Neuronal stem cell (in vitro differentiated cells): ENCODE data around the gene AZU1.

Experiments used
- DNase-seq: peaks from one replicate; pipeline ENCODE4 v3.0.0-alpha.2; 2013; ENCODE audit warnings: low spot score
- H2AFZ ChIP-seq: one replicate; pipeline ENCODE4 v1.6.1; 2013; ENCODE audit warnings: mild to moderate bottlenecking, low read length, inconsistent platforms
- H2AK5ac ChIP-seq: 2 replicates; pipeline ENCODE4 v1.6.1; 2013; ENCODE audit warnings: low read depth, mild to moderate bottlenecking, inconsistent platforms, low read length, moderate library complexity, mixed read lengths
- H2BK120ac ChIP-seq: 2 replicates; pipeline ENCODE4 v1.6.1; 2013; ENCODE audit warnings: low read depth, mild to moderate bottlenecking, inconsistent platforms, low read length, moderate library complexity, mixed read lengths
- H2BK12ac ChIP-seq: one replicate; pipeline ENCODE4 v1.6.1; 2013; ENCODE audit warnings: low read length, inconsistent platforms
- H2BK15ac ChIP-seq: 2 replicates; pipeline ENCODE4 v1.6.1; 2013; ENCODE audit warnings: mild to moderate bottlenecking, low read length, inconsistent platforms, mixed read lengths
- H2BK5ac ChIP-seq: one replicate; pipeline ENCODE4 v1.6.1; 2013; ENCODE audit warnings: inconsistent platforms, mild to moderate bottlenecking, low read length, moderate library complexity
- H3K14ac ChIP-seq: one replicate; pipeline ENCODE4 v1.6.1; 2013; ENCODE audit warnings: low read length, inconsistent platforms
- H3K18ac ChIP-seq: 2 replicates; pipeline ENCODE4 v1.6.1; 2013; ENCODE audit warnings: low read length, inconsistent platforms
- H3K23ac ChIP-seq: 2 replicates; pipeline ENCODE4 v1.6.1; 2013; ENCODE audit warnings: low read depth, mild to moderate bottlenecking, mixed read lengths, low read length, inconsistent platforms; ENCODE audit not compliant: poor library complexity
- H3K27ac ChIP-seq: replicated peaks from 3 replicates; pipeline ENCODE4 v1.5.1; 2013; ENCODE audit warnings: low read length, inconsistent platforms
- H3K27me3 ChIP-seq, 3 experiments: 2 replicates each; pipeline ENCODE4 v1.6.1; 2013; ENCODE audit warnings: low read length in 3 of 3, mild to moderate bottlenecking in 2 of 3, inconsistent platforms in 1 of 3, low read depth in 1 of 3, mixed read lengths in 1 of 3, moderate library complexity in 1 of 3; ENCODE audit not compliant: control insufficient read depth in 3 of 3, insufficient read depth in 3 of 3
- H3K36me3 ChIP-seq, 2 donors: replicated peaks in 1 of 2; 2 replicates each; pipeline ENCODE4 v1.6.1; 2013; ENCODE audit warnings: low read length in 2 of 2; ENCODE audit not compliant: control insufficient read depth in 2 of 2, insufficient read depth in 2 of 2
- H3K4ac ChIP-seq: 2 replicates; pipeline ENCODE4 v1.6.1; 2013; ENCODE audit warnings: inconsistent platforms, mild to moderate bottlenecking, low read length, moderate library complexity
- H3K4me1 ChIP-seq, 2 donors: 1 replicate in 1 of 2; 2 replicates in 1 of 2; pipeline ENCODE4 v1.6.1; 2013; ENCODE audit warnings: low read length in 2 of 2, low read depth in 1 of 2; ENCODE audit not compliant: control insufficient read depth in 2 of 2, insufficient read depth in 1 of 2
- H3K4me2 ChIP-seq: one replicate; pipeline ENCODE4 v1.6.1; 2013; ENCODE audit warnings: mild to moderate bottlenecking, low read length, inconsistent platforms; ENCODE audit not compliant: insufficient read depth, poor library complexity, severe bottlenecking
- H3K4me3 ChIP-seq, 2 donors: 2 replicates each; pipeline ENCODE4 v1.5.1; 2013; ENCODE audit warnings: low read length in 2 of 2, mild to moderate bottlenecking in 2 of 2, inconsistent platforms in 1 of 2, moderate library complexity in 1 of 2
- H3K79me1 ChIP-seq: one replicate; pipeline ENCODE4 v1.6.1; 2013; ENCODE audit warnings: low read depth, mild to moderate bottlenecking, inconsistent platforms, low read length, moderate library complexity
- H3K9ac ChIP-seq: one replicate; pipeline ENCODE4 v1.6.1; 2013; ENCODE audit warnings: mild to moderate bottlenecking, low read depth, low read length, inconsistent platforms; ENCODE audit not compliant: poor library complexity
- H3K9me3 ChIP-seq, 2 donors: replicated peaks in 1 of 2; 2 replicates each; pipeline versions ENCODE3 to v1.6.1; 2013; ENCODE audit warnings: low read length in 2 of 2, mild to moderate bottlenecking in 2 of 2, inconsistent platforms in 1 of 2, low read depth in 1 of 2, mixed read lengths in 1 of 2, moderate library complexity in 1 of 2; ENCODE audit not compliant: control insufficient read depth in 2 of 2, insufficient read depth in 1 of 2
- H4K8ac ChIP-seq: one replicate; pipeline ENCODE4 v1.6.1; 2013; ENCODE audit warnings: low read depth, mild to moderate bottlenecking, inconsistent platforms, low read length, moderate library complexity
- H4K91ac ChIP-seq: one replicate; pipeline ENCODE4 v1.6.1; 2013; ENCODE audit warnings: low read length, low read depth, mild to moderate bottlenecking, inconsistent platforms; ENCODE audit not compliant: poor library complexity
- WGBS, 2 donors: extraction: QIAGEN DNeasy Blood & Tissue Kit; methylation state at CpG; one replicate each; pipeline ENCODE4 v1.1.7; 2013; ENCODE audit warnings: missing lambda C conversion rate in 2 of 2, mixed read lengths in 1 of 2; ENCODE audit not compliant: insufficient read length in 2 of 2, insufficient replicate concordance in 1 of 2; ENCODE audit errors: extremely low coverage in 2 of 2; 5-methylcytosine and 5-hydroxymethylcytosine counted together

AZU1 gene

GRCh38 chr19:791007-791566 lies 36.5 kb upstream of the AZU1 start:
- Histone ChIP-seq H2AFZ (no peak overlapping the region), H3K9ac (no peak overlapping the region), H3K27ac (no peak overlapping the region), H3K4ac (no peak overlapping the region), H3K18ac (no peak overlapping the region), H3K9me3 (no peaks in the 10 kb centered on the region), H3K27me3 (no peaks in the 10 kb centered on the region), H4K8ac (peak overlapping the region; percentile 48), H4K91ac (no peak overlapping the region), H3K4me3 (no peak overlapping the region), H2BK12ac (no peak overlapping the region), H3K23ac (peak overlapping the region; percentile 52), H3K79me1 (no peaks in the 10 kb centered on the region), H2AK5ac (peak overlapping the region; percentile 89), H3K14ac (peak overlapping the region; percentile 89), H2BK120ac (no peak overlapping the region), H3K36me3 (no peaks in the 10 kb centered on the region), H2BK5ac (no peak overlapping the region), H2BK15ac (peak overlapping the region; percentile 71), H3K4me1 (peaks cover 13 to 16% of the 10 kb centered on the region in 2 donors), H3K4me2 (no peak overlapping the region)
- DNase-seq, result no peak
- WGBS, 2 donors, result no CpG with 5 or more reads among the region's 26 CpGs

GRCh38 chr19:791567-792305 lies 35.9 kb upstream of the AZU1 start:
- Histone ChIP-seq H2AFZ (no peak overlapping the region), H3K27ac (no peak overlapping the region), H2BK15ac (peak overlapping the region; percentile 75), H2BK5ac (no peak overlapping the region), H2BK120ac (peak overlapping the region; percentile 17), H4K8ac (no peak overlapping the region), H4K91ac (no peak overlapping the region), H3K9me3 (no peaks in the 10 kb centered on the region), H3K36me3 (no peaks in the 10 kb centered on the region), H3K27me3 (no peaks in the 10 kb centered on the region), H3K4me2 (no peak overlapping the region), H3K14ac (no peak overlapping the region), H3K18ac (no peak overlapping the region), H3K4ac (no peak overlapping the region), H2BK12ac (no peak overlapping the region), H3K4me3 (no peak overlapping the region), H3K9ac (no peak overlapping the region), H3K4me1 (peaks cover 13 to 16% of the 10 kb centered on the region in 2 donors), H3K23ac (no peak overlapping the region), H3K79me1 (no peaks in the 10 kb centered on the region), H2AK5ac (peak overlapping the region; percentile 8)
- no CpG with 5 or more reads among the region's 8 CpGs for WGBS, 2 donors
- no peak for DNase-seq

GRCh38 chr19:792306-792885 lies 35.2 kb upstream of the AZU1 start:
- Histone ChIP-seq H3K9ac (no peak overlapping the region), H2BK15ac (peak overlapping the region; percentile 75), H3K23ac (no peak overlapping the region), H2BK120ac (no peak overlapping the region), H3K4ac (no peak overlapping the region), H2BK5ac (no peak overlapping the region), H3K14ac (no peak overlapping the region), H3K18ac (no peak overlapping the region), H4K91ac (no peak overlapping the region), H3K79me1 (no peaks in the 10 kb centered on the region), H3K27ac (no peak overlapping the region), H4K8ac (no peak overlapping the region), H2AK5ac (peak overlapping the region; percentile 8), H2AFZ (no peak overlapping the region), H3K4me2 (no peak overlapping the region), H3K9me3 (no peaks in the 10 kb centered on the region), H3K4me3 (no peak overlapping the region), H3K36me3 (no peaks in the 10 kb centered on the region), H3K27me3 (no peaks in the 10 kb centered on the region), H3K4me1 (peaks cover 13 to 16% of the 10 kb centered on the region in 2 donors), H2BK12ac (no peak overlapping the region)
- no CpG with 5 or more reads among the region's 16 CpGs for WGBS, 2 donors
- DNase-seq, result no peak

- no peak overlapping the region for H3K18ac ChIP-seq
- no peak overlapping the region for H2BK120ac ChIP-seq
- no peak overlapping the region for H2AFZ ChIP-seq
- H3K9ac ChIP-seq, result no peak overlapping the region
- H2AK5ac ChIP-seq, result no peak overlapping the region
- no peak overlapping the region for H3K4ac ChIP-seq
- no peaks in the 10 kb centered on the region for H3K27me3 ChIP-seq
- H3K4me2 ChIP-seq, result no peak overlapping the region
- no peaks in the 10 kb centered on the region for H3K9me3 ChIP-seq
- H3K14ac ChIP-seq, result no peak overlapping the region
- no peak overlapping the region for H3K23ac ChIP-seq
- no peak overlapping the region for H2BK5ac ChIP-seq
- H3K4me3 ChIP-seq, result no peak overlapping the region
- peaks cover 10 to 11% of the 10 kb centered on the region in 2 donors for H3K4me1 ChIP-seq
- no CpG with 5 or more reads among the region's 12 CpGs for WGBS, 2 donors
- H2BK12ac ChIP-seq, result no peak overlapping the region
- H4K8ac ChIP-seq, result no peak overlapping the region
- peaks cover 0 to 7% of the 10 kb centered on the region in 2 donors for H3K36me3 ChIP-seq
- no peak overlapping the region for H4K91ac ChIP-seq
- H3K27ac ChIP-seq, result no peak overlapping the region
- peak overlapping the region; percentile 8 for H2BK15ac ChIP-seq
- no peak for DNase-seq
- H3K79me1 ChIP-seq, result no peaks in the 10 kb centered on the region
These were observed 33.8 kb upstream of the AZU1 start for GRCh38 chr19:793806-794205.
